OCI-M1 (cell line): ENCODE data around the gene WSCD1.

Experiments used
- DNase-seq: peaks from one replicate; lab custom pipeline; 2025; lab: John Stamatoyannopoulos, UW

WSCD1 gene

GRCh38 chr17:6108382-6108781, 38.2 kb downstream of the WSCD1 start:
- DNase-seq = no peak

GRCh38 chr17:6108987-6109386, 38.8 kb downstream of the WSCD1 start:
- DNase-seq = no peak

GRCh38 chr17:6109536-6109935, 39.4 kb downstream of the WSCD1 start:
- no peak for DNase-seq

- no peak for DNase-seq
These were observed 39.9 kb downstream of the WSCD1 start for GRCh38 chr17:6110088-6110487.

DNA sequence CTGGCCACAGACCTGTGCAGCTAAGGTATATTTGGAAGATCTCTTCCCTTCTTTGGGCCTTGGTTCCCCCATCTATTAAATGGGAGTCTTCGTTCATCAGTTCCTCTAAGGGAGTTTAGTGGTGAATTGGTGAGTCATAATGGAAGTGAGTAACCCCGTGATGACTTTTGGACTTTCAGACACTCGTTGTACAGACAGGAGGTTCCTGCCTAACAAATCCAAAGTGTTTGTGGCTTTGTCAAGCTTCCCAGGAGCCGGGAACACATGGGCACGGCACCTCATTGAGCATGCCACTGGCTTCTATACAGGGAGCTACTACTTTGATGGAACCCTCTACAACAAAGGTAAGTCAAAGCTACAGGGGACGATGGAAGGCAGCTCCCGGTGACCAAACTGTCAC, 40.4 kb downstream of the WSCD1 start:
- DNase-seq = no peak

DNA sequence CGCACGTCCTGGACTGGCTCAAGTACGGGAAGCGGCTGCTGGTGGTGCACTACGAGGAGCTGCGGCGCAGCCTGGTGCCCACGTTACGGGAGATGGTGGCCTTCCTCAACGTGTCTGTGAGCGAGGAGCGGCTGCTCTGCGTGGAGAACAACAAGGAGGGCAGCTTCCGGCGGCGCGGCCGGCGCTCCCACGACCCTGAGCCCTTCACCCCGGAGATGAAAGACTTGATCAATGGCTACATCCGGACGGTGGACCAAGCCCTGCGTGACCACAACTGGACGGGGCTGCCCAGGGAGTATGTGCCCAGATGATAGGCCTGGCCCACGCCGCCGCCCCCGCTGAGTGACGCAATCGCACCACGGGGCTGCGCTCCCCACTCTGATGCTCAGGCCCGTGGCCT, 50.2 kb downstream of the WSCD1 start:
- no peak for DNase-seq

GRCh38 chr17:6124856-6125255, 54.7 kb downstream of the WSCD1 start:
- no peak for DNase-seq

DNA sequence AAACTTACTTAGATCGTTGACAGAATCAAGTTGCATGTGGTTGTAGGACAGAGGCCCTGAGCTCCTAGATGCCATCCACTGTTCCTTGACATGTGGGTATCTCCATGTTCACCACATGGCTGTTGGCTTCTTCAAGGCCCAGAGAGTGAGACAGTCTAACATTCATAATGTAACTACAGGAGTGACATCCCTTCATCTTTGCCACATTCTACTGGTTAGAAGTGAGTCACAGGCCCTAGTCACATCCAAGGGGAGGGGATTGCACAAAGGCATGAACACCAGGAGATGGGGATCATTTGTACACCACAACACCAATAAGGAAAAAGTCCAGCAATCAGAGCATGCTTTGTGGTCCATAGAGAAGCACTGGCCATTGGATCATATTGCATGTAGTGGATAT, 56.6 kb downstream of the WSCD1 start:
- no peak for DNase-seq

DNA sequence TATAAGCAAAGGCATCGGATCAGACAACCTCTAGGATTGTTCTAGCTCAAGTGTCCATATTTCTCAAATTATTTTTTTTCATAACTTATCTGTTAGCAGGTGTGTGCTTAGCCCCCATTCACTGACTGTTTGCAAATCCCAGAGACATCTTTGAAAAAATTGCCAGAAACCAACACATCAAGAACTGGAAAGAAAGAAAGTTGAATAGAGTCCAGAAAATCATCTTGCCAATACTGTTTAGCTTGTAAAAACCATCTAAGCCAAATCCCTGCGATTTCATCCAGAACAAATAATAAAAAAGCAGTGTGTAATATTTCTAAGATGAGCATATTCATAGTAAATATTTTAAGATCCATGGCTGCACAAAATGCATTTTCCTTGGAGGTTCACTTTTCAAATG, 64.5 kb downstream of the WSCD1 start:
- DNase-seq = no peak

DNA sequence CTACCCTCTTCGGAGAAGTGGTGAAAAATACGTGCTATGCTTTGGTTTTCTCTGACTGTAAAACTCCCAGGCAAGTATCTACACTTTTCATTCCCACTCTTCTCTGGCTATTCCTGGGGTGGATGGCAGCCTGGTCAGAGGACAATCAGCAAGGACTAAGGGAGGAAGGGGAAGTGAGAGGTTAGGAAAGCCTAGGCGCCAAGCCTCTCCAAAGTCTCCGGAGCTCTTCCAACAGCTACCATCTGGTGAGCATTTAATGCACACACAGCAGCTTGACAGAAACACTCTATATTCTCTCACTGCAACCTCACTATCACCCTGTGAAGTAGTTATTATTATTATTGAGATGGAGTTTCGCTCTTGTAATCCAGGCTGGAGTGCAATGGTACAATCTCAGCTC, 65.1 kb downstream of the WSCD1 start:
- no peak for DNase-seq

GRCh38 chr17:6135996-6136395, 65.8 kb downstream of the WSCD1 start:
- DNase-seq = no peak

GRCh38 chr17:6137716-6138502, 67.7 kb downstream of the WSCD1 start:
- DNase-seq = no peak

GRCh38 chr17:6138761-6139446, 68.7 kb downstream of the WSCD1 start:
- no peak for DNase-seq

GRCh38 chr17:6139447-6139832, 69.3 kb downstream of the WSCD1 start:
- DNase-seq = no peak

DNA sequence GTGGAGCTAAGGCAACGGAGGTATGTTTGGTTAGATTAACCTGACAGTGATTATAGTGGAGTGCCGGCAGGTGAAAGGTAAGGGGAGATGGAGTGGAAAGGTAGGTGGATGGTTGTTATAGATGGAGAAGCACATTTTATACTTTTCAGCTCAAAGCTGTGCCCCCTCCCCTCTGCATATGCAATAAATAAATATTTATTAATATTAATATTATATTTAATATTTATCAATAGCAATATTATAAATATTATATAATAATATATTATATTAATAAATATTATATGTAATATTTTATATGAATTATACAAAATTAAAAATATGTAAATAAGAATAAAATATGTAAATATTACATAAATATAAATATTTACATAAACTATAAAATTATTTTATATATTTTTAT, 70.0 kb downstream of the WSCD1 start:
- no peak for DNase-seq

GRCh38 chr17:6140728-6141330, 70.7 kb downstream of the WSCD1 start:
- DNase-seq = no peak

GRCh38 chr17:6142701-6143100, 72.5 kb downstream of the WSCD1 start:
- no peak for DNase-seq

DNA sequence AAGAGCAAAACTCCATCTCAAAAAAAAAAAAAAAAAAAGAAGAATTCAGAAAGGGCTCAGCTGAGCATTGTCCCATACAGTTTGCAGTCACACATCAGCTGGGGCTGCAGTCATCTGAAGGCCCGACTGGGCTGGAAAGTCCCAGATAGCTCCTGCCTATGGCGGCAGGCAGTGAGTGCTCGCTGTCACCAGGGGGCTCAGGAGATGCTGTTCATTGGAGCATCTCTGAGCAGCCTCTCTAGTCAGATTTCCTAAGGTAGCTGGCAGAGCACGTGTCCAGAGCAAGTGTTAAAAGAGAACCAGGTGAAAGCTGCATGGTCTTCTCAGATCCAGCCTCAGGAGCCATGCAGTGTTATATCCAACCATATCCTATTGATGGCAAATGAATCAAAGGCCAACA, 75.8 kb downstream of the WSCD1 start:
- no peak for DNase-seq

DNA sequence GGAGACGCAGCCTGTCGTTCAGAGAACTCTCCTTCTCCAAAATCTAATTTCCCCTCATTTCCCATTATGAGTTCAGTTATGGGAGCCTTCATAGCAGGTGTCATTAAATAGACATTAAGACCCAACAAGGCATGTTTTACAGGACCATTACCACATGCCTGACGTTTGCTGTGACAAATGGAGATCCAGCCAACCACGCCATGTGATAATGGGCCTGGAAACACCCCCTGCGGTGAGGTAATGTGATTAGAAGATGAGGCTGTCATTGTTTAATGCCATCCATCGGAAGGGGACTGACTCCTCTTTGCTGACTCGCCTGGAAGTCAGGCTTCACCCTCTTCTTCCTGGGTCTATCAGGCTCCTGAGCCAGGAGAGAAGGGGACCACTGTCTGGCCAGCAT, 76.9 kb downstream of the WSCD1 start:
- no peak for DNase-seq

DNA sequence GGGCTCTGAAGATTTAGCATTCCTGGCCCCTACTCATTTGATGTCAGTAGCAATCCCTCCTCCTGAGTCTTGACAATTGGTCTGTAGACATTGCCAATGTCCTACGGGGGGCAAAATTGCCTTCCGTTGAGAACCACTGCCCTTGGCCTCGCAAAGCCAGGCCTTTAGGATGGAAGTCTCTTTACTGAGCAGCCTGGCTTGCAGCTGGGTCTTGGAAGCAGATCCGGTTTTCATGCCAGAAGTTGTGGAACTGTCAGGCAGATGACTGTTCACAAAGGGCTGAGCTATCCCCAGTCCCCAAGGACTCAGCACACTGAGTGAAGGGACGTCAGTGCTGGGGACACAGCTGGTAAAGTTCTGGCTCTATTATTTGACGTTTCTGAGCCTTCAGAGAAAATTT, 83.2 kb downstream of the WSCD1 start:
- no peak for DNase-seq

DNA sequence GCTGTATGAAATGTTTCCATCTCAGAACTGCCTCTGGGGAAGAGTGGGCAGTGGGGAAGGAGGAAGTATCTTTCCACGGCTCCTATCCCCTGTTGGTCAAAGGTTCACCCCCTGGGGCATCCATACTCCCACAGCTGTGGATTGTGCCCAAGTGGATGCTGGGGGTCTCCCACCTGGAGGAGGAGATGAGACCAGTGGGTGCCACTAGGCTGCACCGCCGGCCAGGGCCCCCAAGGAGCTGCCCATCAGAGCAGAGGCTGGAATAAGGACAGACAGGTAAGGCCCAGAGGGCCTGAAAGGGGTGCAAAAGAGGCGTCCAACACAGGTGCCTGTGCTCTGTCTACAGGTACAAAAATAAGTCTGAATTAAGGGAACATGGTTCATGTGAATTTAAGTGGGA, 87.5 kb downstream of the WSCD1 start:
- no peak for DNase-seq

- DNase-seq = no peak
These were observed 89.5 kb downstream of the WSCD1 start for GRCh38 chr17:6159541-6160231.

DNA sequence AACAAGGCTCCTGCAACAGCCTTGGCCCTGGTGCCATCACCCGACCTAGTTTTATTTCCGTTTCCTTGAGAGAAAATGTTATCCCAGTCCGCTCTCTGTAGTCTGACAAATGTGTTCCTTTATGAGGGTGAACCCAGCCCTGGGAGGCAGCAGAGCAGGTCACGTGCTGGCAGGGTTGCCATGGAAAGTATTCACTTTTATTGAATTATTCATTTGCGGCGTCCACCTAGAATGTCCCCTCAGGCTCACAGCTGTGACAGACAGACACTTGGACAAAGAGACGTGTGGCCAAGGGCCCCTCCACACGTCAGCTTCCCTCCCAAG, 90.0 kb downstream of the WSCD1 start:
- DNase-seq = no peak
